ENCODE data around the gene CCDC182. TPM values are rescaled to one million over a fixed set of nuclear protein-coding genes. Genes with fewer than 3 reads are reported as not detected.

Gene CCDC182
- total RNA-seq, 5 donors from 2014 or later (not counting 1 experiment from before 2014, with no cell fraction given), result not detected

DNA sequence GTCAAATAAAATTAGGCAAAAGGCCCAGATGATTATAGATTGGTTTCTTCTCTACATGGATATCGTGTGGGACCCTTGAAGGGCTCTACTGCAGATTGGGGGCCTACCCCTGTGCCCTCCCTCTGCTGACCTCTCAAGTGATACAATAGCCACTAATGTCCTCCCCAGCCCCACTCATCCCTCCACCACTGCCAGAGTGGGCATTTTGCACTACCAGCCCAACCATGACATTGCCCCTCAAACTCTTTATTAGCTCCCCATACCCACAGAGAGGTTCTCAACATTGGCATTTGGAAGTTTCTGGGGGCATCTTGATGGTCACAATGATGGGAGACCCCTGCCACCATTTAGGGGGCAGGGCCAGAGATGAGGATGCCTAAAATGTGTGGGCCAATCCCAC is 41.8 kb downstream of the CCDC182 start:
- H3K36me3 Mint-ChIP-seq, result peaks cover 4% of the 10 kb centered on the region
- H3K27me3 ChIP-seq (replicated peaks in 1 of 2; ENCODE audit: control insufficient read depth in 2 of 2, extremely low read depth in 1 of 2, insufficient read depth in 2 of 2, low read length in 1 of 2), result no peaks in the 10 kb centered on the region
- no peak overlapping the region for H3K27ac ChIP-seq (ENCODE audit: low read length)
- no peak overlapping the region for H3K27ac Mint-ChIP-seq
- no peaks in the 10 kb centered on the region for H3K27me3 Mint-ChIP-seq
- H3K4me1 Mint-ChIP-seq, result peaks cover 4 to 17% (median 11%) of the 10 kb centered on the region in 3 donors
- H3K9me3 ChIP-seq, result no peaks in the 10 kb centered on the region
- no peak for ATAC-seq (replicated peaks in 1 of 4)
- ChIA-PET CTCF (no interaction called here), POLR2A (no interaction called here)
- no CpG with 5 or more reads among the region's 1 CpG for WGBS (ENCODE audit: insufficient coverage)
- no peak overlapping the region for H3K4me3 Mint-ChIP-seq
- H3K36me3 ChIP-seq (ENCODE audit: control insufficient read depth in 2 of 2, extremely low read depth in 1 of 2, insufficient read depth in 1 of 2, low read length in 1 of 2), result no peaks in the 10 kb centered on the region
- H3K4me1 ChIP-seq (ENCODE audit: control insufficient read depth in 1 of 2, extremely low read depth in 1 of 2, insufficient read depth in 2 of 2, low read length in 2 of 2), result peaks cover 0 to 3% of the 10 kb centered on the region in 2 experiments
- DNase-seq, result no peak
- H3K4me3 ChIP-seq (ENCODE audit: control insufficient read depth in 1 of 2, extremely low read depth in 1 of 2, low read length in 1 of 2), result no peak overlapping the region
- H3K9me3 Mint-ChIP-seq, result no peaks in the 10 kb centered on the region

DNA sequence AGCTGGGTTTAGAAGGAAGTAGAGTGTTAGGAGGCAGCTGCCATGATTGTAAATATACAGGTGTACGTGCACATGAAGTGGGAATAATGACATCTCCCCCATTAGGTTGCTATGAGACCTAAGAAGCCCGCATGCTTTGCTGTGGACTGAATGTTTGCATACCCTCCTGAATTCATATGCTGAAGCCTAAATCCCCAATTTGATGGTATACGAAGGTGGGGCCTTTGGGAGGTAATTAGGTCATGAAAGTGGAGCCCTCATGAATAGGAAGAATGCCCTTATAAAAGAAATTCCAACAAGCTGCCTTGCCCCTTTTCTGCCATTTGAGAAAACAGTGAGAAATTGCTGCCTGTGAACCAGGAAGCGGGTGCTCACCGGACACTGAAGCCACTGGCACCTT is 44.0 kb downstream of the CCDC182 start:
- H3K9me3 ChIP-seq, result no peaks in the 10 kb centered on the region
- Mint-ChIP-seq H3K27ac (no peak overlapping the region), H3K9me3 (no peaks in the 10 kb centered on the region), H3K4me1 (peaks cover 4 to 6% (median 5%) of the 10 kb centered on the region in 3 donors), H3K4me3 (no peak overlapping the region), H3K36me3 (peaks cover 4% of the 10 kb centered on the region), H3K27me3 (no peaks in the 10 kb centered on the region)
- POLR2A ChIA-PET, result no interaction called here
- H3K4me3 ChIP-seq (ENCODE audit: control insufficient read depth in 1 of 2, extremely low read depth in 1 of 2, low read length in 1 of 2), result no peak overlapping the region
- 100% methylated on average over 3 of the region's 5 CpGs for WGBS (ENCODE audit: insufficient coverage)
- H3K4me1 ChIP-seq (ENCODE audit: control insufficient read depth in 1 of 2, extremely low read depth in 1 of 2, insufficient read depth in 2 of 2, low read length in 2 of 2), result peaks cover 0 to 19% of the 10 kb centered on the region in 2 experiments
- DNase-seq, result no peak
- no peaks in the 10 kb centered on the region for H3K27me3 ChIP-seq (replicated peaks in 1 of 2; ENCODE audit: control insufficient read depth in 2 of 2, extremely low read depth in 1 of 2, insufficient read depth in 2 of 2, low read length in 1 of 2)
- H3K36me3 ChIP-seq (ENCODE audit: control insufficient read depth in 2 of 2, extremely low read depth in 1 of 2, insufficient read depth in 1 of 2, low read length in 1 of 2), result no peaks in the 10 kb centered on the region
- H3K27ac ChIP-seq (ENCODE audit: low read length), result no peak overlapping the region
- ATAC-seq (replicated peaks in 1 of 4), result no peak
- CTCF ChIA-PET, result no interaction called here

DNA sequence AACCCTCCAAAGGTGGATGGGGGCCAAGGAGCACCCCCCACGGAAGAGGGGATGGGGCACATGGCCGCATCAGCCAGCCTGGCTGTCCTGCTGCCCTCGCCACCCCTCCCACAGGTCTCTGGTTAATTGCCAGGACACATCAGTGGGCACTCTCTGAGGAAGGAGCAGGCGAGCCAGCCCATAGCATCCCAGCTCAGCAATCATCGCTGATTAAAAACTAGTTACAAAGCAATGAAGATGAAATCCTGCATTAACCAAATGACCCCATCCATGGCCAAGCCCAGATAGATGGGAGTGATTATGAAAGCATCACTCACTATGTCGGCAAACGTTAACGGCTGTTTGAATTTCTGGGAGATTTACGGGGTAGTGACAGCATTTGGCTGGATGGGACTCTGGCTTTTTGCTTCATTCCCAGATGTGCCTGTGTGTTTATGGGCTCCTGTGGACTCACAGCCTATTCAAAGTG is 45.3 kb downstream of the CCDC182 start:
- peaks cover 0 to 19% of the 10 kb centered on the region in 2 experiments for H3K4me1 ChIP-seq (ENCODE audit: control insufficient read depth in 1 of 2, extremely low read depth in 1 of 2, insufficient read depth in 2 of 2, low read length in 2 of 2)
- no peaks in the 10 kb centered on the region for H3K27me3 ChIP-seq (replicated peaks in 1 of 2; ENCODE audit: control insufficient read depth in 2 of 2, extremely low read depth in 1 of 2, insufficient read depth in 2 of 2, low read length in 1 of 2)
- Mint-ChIP-seq H3K36me3 (peaks cover 6% of the 10 kb centered on the region), H3K4me1 (peaks cover 2 to 7% (median 4%) of the 10 kb centered on the region in 3 donors), H3K4me3 (no peak overlapping the region), H3K27me3 (no peaks in the 10 kb centered on the region), H3K9me3 (no peaks in the 10 kb centered on the region), H3K27ac (no peak overlapping the region)
- ChIA-PET CTCF (no interaction called here), POLR2A (no interaction called here)
- DNase-seq, result no peak
- no peak for ATAC-seq (replicated peaks in 1 of 4)
- WGBS (ENCODE audit: insufficient coverage), result 89% methylated on average over 8 of the region's 9 CpGs
- H3K4me3 ChIP-seq (ENCODE audit: control insufficient read depth in 1 of 2, extremely low read depth in 1 of 2, low read length in 1 of 2), result no peak overlapping the region
- H3K9me3 ChIP-seq, result no peaks in the 10 kb centered on the region
- H3K36me3 ChIP-seq (ENCODE audit: control insufficient read depth in 2 of 2, extremely low read depth in 1 of 2, insufficient read depth in 1 of 2, low read length in 1 of 2), result peaks cover 0 to 2% of the 10 kb centered on the region in 2 donors
- no peak overlapping the region for H3K27ac ChIP-seq (ENCODE audit: low read length)

DNA sequence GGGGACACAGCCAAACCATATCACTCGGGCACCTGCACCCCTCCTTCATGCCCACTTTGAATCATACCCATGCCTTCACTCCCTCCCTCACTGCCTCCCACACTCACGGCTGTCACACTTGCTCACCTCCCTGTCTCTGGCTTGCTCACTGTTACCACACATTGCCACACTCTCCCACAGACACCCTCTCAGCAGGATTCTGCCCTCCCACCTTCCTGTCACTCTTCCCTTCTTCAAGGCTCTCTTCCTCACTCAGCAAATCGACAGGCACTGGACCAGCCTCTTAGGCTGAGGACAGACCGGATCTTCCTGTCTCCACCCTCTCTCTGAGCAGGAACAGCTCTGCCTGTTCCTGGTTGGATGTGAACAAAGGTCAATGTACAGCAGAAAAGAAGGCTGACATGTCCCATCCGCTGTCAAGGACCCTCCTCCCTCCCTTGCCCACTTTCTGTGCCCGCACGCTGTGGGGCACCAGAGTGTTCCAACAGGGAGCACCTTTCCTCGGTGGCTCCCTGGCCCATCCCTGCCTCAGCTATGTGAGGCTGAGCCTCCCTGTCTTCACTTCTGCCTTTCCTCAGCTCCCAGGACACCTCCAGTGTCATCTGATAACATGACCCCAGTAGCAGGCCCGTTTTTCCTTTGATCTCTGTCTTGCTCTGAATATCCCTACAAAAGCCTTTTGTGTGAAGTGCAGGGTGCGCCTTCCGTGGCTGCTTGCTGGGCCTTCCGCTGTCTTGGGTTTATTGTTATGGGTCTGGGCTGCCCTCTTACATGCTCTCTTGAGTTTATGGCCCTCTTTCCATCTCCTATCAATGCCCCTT is 47.0 kb downstream of the CCDC182 start:
- WGBS (ENCODE audit: insufficient coverage), result 74% methylated on average over 3 of the region's 12 CpGs
- no peak overlapping the region for H3K4me3 Mint-ChIP-seq
- ATAC-seq (replicated peaks in 1 of 4), result no peak
- H3K9me3 Mint-ChIP-seq, result peaks cover 0 to 5% (median 0%) of the 10 kb centered on the region in 3 donors
- no peaks in the 10 kb centered on the region for H3K27me3 Mint-ChIP-seq
- peaks cover 0 to 2% of the 10 kb centered on the region in 2 donors for H3K36me3 ChIP-seq (ENCODE audit: control insufficient read depth in 2 of 2, extremely low read depth in 1 of 2, insufficient read depth in 1 of 2, low read length in 1 of 2)
- H3K36me3 Mint-ChIP-seq, result peaks cover 7% of the 10 kb centered on the region
- peak overlapping the region; percentile 44 for H3K27ac ChIP-seq (ENCODE audit: low read length)
- H3K27ac Mint-ChIP-seq, result no peak overlapping the region
- CTCF ChIA-PET, result interaction anchor here in 1 of 2 donors (0.9 kb wide), 1 partner anchor 469 kb away, joined by 3 read pairs; no protein-coding TSS in a partner anchor
- no peak for DNase-seq
- no peaks in the 10 kb centered on the region for H3K9me3 ChIP-seq
- H3K27me3 ChIP-seq (replicated peaks in 1 of 2; ENCODE audit: control insufficient read depth in 2 of 2, extremely low read depth in 1 of 2, insufficient read depth in 2 of 2, low read length in 1 of 2), result no peaks in the 10 kb centered on the region
- POLR2A ChIA-PET, result no interaction called here
- H3K4me1 Mint-ChIP-seq, result peaks cover 5 to 9% (median 7%) of the 10 kb centered on the region in 3 donors
- peaks cover 0 to 19% of the 10 kb centered on the region in 2 experiments for H3K4me1 ChIP-seq (ENCODE audit: control insufficient read depth in 1 of 2, extremely low read depth in 1 of 2, insufficient read depth in 2 of 2, low read length in 2 of 2)
- H3K4me3 ChIP-seq (ENCODE audit: control insufficient read depth in 1 of 2, extremely low read depth in 1 of 2, low read length in 1 of 2), result no peak overlapping the region

DNA sequence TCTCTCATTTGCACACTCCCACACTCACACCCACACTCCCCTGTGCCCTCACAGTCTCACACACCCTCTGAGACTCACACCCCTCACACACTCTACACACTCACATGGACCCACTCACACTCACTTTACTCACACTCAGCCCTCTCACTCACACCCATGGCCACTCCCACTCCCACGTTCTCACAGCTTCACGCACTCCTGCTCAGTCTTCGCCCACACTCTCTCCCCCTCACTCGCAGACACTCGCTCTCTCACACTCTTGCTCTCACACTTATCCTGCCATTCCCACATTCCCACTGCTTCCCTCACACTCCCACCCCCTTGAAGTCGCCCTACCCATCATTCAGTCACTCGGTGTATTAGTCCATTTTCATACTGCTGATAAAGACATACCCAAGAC is 47.9 kb downstream of the CCDC182 start:
- no peaks in the 10 kb centered on the region for H3K27me3 Mint-ChIP-seq
- Histone ChIP-seq H3K4me3 (ENCODE audit: control insufficient read depth in 1 of 2, extremely low read depth in 1 of 2, low read length in 1 of 2) (no peak overlapping the region), H3K27ac (ENCODE audit: low read length) (no peak overlapping the region), H3K4me1 (ENCODE audit: control insufficient read depth in 1 of 2, extremely low read depth in 1 of 2, insufficient read depth in 2 of 2, low read length in 2 of 2) (peaks cover 0 to 19% of the 10 kb centered on the region in 2 experiments), H3K9me3 (no peaks in the 10 kb centered on the region), H3K27me3 (replicated peaks in 1 of 2; ENCODE audit: control insufficient read depth in 2 of 2, extremely low read depth in 1 of 2, insufficient read depth in 2 of 2, low read length in 1 of 2) (no peaks in the 10 kb centered on the region), H3K36me3 (ENCODE audit: control insufficient read depth in 2 of 2, extremely low read depth in 1 of 2, insufficient read depth in 1 of 2, low read length in 1 of 2) (peaks cover 0 to 2% of the 10 kb centered on the region in 2 donors)
- no peak overlapping the region for H3K27ac Mint-ChIP-seq
- ChIA-PET CTCF (interaction anchor here in 1 of 2 donors (0.9 kb wide), 1 partner anchor 468 kb away, joined by 3 read pairs; no protein-coding TSS in a partner anchor), POLR2A (no interaction called here)
- ATAC-seq (replicated peaks in 1 of 4), result no peak
- H3K9me3 Mint-ChIP-seq, result peaks cover 0 to 8% (median 0%) of the 10 kb centered on the region in 3 donors
- H3K36me3 Mint-ChIP-seq, result peaks cover 7% of the 10 kb centered on the region
- WGBS (ENCODE audit: insufficient coverage), result 84% methylated on average over 5 of the region's 7 CpGs
- no peak for DNase-seq
- no peak overlapping the region for H3K4me3 Mint-ChIP-seq
- H3K4me1 Mint-ChIP-seq, result peaks cover 11 to 17% (median 14%) of the 10 kb centered on the region in 3 donors

DNA sequence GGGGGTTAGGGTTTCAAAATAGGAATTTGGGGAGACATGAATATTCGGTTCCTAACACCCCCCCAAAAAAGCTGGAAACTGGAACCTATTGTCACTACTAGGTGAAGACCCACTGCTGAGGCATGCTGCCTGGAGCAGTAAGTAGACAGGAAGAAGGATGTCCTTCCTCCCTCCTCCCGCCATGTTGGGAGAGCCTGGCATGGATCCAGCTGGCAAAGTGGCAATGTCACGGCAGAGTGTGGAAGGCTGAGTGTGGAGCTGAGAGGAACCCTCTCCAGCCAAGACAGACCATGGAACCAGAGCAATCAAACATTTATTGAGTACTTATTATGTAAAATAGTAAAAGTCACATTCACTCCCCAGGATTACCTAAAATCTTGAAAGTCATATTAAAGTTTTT is 49.0 kb downstream of the CCDC182 start:
- no peak for ATAC-seq (replicated peaks in 1 of 4)
- no CpG with 5 or more reads among the region's 3 CpGs for WGBS (ENCODE audit: insufficient coverage)
- peaks cover 11 to 17% (median 14%) of the 10 kb centered on the region in 3 donors for H3K4me1 Mint-ChIP-seq
- POLR2A ChIA-PET, result no interaction called here
- Histone ChIP-seq H3K27me3 (replicated peaks in 1 of 2; ENCODE audit: control insufficient read depth in 2 of 2, extremely low read depth in 1 of 2, insufficient read depth in 2 of 2, low read length in 1 of 2) (no peaks in the 10 kb centered on the region), H3K9me3 (no peaks in the 10 kb centered on the region), H3K4me3 (ENCODE audit: control insufficient read depth in 1 of 2, extremely low read depth in 1 of 2, low read length in 1 of 2) (no peak overlapping the region), H3K4me1 (ENCODE audit: control insufficient read depth in 1 of 2, extremely low read depth in 1 of 2, insufficient read depth in 2 of 2, low read length in 2 of 2) (peaks cover 0 to 19% of the 10 kb centered on the region in 2 experiments), H3K27ac (ENCODE audit: low read length) (no peak overlapping the region), H3K36me3 (ENCODE audit: control insufficient read depth in 2 of 2, extremely low read depth in 1 of 2, insufficient read depth in 1 of 2, low read length in 1 of 2) (peaks cover 0 to 2% of the 10 kb centered on the region in 2 donors)
- no peak overlapping the region for H3K27ac Mint-ChIP-seq
- no peak overlapping the region for H3K4me3 Mint-ChIP-seq
- H3K27me3 Mint-ChIP-seq, result no peaks in the 10 kb centered on the region
- peaks cover 0 to 10% (median 0%) of the 10 kb centered on the region in 3 donors for H3K9me3 Mint-ChIP-seq
- DNase-seq, result no peak
- CTCF ChIA-PET, result no interaction called here
- H3K36me3 Mint-ChIP-seq, result peaks cover 7% of the 10 kb centered on the region

Measured in T-cell (primary cell).